Gastrocnemius medialis (tissue), 4 donors: ENCODE results near the gene VPS9D1.

Source experiments
- CTCF ChIP-seq, 5 experiments: fragments of 450-650 bp in 3 of 5; fragments of 200-600 bp in 2 of 5; sonication (generic) in 2 of 5; IDR thresholded peaks in 4 of 5; conservative IDR thresholded peaks in 1 of 5; 1 replicate in 4 of 5; 2 replicates in 1 of 5; pipeline ENCODE4 v1.5.1; 2016 to 2019; ENCODE audit warnings: antibody characterized with exemption in 5 of 5, mild to moderate bottlenecking in 3 of 5, moderate library complexity in 3 of 5
- POLR2A ChIP-seq, 2 donors: fragments of 450-650 bp; IDR thresholded peaks; one replicate each; pipeline ENCODE4 v1.6.1; 2017; ENCODE audit warnings: antibody characterized with exemption in 2 of 2, mild to moderate bottlenecking in 2 of 2, moderate library complexity in 2 of 2

GRCh38 chr16:89691231-89691985 is 29.3 kb downstream of the VPS9D1 start:
- TF ChIP-seq POLR2A (IDR thresholded peaks at IDR 0.05) = no peak
- TF ChIP-seq CTCF (IDR thresholded peaks at IDR 0.05 in 4 of 5, conservative IDR thresholded peaks at IDR 0.05 in 1 of 5) = no peak
